Measurements from ENCODE around the gene NOL3.

Gene NOL3

DNA sequence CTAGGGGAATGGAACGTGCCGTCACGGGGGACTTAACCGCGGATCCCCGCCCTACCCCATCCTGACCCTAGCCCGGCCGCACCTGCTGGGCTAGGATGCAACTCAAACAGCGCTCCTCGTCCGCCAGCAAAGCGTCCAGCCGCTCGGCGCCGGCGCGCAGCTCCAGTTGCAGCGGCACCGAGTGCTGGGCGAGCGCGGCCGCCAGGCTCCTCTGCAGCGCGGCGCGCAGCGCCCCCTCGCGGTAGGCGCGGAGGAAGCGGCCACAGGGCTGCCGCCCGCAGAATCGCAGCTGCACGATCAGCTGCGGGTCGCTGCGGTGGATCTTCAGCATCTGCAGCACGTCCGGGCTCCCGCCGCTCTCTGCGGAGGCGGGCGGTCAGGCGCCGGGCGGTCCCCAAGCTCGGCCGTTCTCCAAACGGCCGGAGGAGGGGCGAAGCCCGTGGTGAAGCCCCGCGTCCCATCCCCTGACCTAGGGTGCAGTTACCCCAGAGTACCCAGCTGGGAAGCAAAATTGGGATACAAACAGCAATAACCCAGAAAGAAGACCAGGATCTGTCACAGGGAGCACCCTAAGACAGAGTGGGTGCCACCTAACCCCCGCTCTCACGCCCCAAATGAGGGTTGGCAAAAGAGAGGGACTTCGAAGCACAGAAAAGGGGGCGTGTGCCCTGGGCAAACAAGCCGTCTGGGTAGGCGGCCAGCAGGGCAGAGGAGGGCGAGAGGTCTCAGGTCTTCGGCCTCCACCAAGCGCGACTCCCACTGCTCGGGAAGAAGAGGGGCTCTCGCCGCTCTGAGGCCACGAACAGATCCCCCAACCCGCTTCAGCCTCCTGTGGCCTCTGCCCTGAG, 14.8 kb upstream of the NOL3 start:
- DNase-seq (ENCODE audit: low spot score): peak; percentile 77

DNA sequence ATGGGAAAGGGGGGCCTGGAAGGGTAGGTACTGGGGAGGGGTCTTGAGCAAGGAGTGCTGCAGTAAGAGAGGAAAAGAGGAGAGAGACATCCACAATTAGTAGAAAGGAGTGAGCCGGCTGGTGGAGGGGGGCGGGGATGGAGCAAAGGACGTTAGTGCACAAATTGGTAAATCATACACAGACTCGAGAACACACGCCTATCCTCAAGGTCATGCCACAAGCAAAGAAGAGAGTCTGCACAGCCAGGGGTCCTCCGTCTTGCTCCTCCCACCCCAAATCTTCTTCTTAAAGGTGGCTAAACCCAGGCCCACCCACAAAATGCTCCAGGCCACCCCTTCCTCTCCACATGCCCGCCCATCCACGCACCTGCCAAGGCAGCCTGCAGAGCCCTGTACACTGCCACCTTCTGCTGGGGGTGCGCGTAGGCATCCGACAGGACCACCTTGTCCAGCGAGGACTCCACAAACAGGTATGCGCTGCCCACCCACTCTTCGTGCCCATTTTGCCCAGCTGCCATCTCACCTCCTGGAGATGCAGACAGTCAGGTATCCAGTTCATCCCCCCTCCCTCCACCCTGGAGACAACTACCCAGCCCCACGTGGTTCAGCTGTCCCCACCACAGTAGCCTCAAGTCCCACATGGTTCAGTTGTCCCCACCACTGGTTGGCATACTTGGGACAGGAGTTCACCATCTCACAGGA, 14.0 kb upstream of the NOL3 start:
- DNase-seq (ENCODE audit: low spot score): no peak

DNA sequence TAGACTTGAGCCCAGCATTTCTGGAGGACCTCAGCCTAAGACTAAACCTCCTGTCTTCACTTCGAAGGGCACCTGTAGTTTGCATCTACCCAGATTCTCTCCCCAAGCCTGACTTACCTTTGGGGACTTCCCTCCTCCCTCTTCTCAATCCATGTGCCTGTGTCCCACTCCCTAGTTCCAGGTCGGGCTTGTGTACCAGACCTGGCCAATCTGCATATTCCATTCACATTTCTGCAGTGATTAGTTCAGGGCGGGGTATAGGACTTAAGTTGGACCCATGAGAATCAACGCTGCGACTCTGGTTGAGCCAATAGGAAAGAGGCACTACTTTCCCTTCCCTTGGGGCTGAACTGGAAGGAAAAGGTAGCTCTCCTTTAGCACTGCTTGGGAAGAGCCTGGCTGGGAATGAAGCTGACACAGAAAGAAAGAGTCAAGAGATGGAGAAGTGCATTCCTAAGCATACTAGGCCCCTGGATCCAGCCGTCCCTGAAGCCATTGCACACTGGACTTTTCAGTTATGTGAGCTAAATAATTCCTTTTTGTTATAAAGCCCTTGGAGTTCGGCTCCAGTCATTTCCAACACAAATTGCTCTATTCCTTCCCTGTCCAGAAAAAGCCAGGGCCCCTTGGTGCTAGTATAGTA, 13.1 kb upstream of the NOL3 start:
- no peak for DNase-seq (ENCODE audit: low spot score)

DNA sequence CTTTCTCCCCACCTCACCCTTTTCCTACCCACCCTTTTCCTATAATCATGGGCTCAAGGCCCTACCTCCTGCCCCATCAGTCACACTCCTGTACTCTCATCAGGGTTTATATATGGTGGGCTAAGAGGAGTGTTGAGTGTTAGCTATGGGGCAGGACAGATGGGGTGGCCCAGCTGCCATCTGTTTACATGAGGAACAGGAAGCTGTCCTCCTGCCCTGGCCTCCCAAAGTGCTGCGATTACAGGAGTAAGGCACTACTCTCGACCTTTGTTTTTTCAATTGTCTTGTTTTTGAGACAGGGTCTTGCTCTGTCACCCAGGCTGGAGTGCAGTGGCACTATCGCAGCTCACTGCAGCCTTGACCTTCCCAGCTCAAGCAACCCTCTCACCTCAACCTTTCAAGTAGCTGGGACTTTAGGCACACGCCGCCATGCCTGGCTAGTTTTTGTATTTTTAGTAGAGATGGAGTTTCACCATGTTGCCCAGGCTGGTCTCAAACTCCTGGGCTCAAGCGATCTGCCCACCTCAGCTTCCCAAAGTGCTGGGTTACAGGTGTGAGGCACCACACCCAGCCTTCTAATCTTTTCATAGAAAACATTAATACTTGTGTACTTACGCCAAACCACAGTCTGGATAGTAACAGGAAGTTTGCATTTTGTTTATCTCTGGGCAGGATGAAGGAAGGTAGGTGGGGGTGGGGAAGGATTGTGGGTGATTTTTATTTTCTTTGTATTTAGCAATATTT, 12.3 kb upstream of the NOL3 start:
- DNase-seq (ENCODE audit: low spot score): no peak

DNA sequence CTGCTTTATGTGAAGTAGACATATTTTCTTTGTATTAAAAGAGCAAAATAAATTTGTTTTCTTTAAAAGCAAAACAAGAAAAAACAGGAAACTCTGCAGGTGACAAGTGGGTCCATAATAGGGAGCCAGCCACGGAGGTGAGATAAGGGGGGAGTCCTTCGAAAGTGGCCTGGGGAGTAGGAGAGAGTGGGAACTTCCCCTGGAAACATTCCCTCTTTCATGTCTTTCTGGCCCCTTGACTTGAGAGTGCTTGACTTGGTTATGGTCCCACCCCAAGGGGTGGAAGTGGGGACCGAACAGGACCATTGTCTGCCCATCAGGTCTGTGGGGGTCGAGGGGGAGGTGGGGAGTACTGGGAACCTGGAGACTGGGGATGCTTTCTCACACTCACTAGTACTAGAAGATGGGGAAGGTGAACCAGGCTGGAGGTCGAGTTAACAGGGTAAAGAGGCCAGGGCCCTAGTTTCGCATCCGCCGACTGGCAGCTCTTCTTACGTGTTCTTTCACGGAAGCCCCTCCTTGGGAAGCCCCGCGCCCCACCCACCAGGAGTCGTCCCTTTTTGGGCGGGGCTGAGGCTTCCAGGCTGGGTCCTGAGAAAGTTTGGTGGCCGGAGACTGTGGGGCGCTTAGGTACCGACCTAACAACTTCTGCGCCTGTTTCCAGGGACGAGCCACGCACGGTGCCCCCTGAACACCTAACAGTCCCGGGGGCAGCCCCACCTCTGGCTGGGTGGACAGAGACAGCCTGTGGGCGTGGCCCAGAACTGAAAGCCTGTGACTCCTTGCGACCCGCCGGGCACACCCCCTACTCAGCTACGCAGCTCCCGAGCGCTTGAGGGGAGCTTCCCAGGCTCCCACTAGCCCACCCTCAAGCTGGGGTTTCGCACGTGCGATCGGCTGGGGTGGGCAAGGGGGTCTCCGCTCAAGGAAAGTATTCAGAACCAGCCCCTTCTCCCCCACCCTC, 11.4 kb upstream of the NOL3 start:
- DNase-seq (ENCODE audit: low spot score): no peak

DNA sequence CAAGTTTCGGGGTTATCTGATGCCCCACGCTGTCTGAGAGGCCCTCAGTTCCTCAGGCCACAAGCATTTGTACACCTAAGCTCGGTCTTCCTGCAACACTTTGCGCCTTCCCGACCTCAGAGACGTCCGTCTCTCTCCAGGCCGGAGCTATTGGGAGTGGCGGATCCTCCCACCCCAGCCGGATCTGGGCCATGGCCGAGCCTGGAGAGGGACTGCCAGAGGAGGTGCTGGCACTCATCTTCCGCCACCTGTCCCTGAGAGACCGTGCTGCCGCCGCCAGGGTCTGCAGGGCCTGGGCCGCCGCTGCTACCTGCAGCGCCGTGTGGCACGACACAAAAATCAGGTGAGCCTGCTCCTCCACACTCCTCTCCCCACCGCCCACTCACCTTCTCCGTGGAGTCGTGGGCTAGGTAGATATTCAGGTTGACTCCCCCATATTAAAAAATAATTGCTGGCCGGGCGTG, 8.7 kb upstream of the NOL3 start:
- no peak for DNase-seq (ENCODE audit: low spot score)

DNA sequence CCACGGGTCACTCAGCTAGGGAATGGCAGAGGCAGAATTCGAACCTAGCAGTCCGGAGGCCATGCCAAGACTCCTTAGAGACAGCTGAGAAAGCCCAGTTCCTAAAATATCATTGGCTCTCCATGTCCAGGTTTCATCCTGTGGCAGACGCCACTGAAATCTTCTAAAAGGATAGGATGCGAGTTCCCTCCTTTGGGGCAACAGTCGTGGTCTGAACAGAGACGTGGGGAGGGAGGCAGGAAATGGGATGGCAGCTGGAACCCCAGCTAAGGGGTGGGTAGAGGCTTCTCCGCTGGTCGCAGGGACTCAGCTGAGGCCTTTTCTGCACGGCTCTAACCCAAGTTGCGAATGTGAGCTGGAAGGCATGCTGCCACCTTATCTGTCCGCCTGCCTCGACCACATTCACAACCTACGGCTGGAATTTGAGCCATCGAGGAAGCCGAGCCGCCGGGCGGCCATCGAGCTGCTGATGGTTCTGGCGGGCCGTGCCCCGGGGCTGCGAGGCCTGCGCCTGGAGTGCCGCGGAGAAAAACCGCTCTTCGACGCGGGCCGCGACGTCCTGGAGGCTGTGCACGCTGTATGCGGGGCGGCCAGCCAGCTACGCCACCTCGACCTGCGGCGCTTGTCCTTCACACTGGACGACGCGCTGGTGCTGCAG, 7.7 kb upstream of the NOL3 start:
- no peak for DNase-seq (ENCODE audit: low spot score)

DNA sequence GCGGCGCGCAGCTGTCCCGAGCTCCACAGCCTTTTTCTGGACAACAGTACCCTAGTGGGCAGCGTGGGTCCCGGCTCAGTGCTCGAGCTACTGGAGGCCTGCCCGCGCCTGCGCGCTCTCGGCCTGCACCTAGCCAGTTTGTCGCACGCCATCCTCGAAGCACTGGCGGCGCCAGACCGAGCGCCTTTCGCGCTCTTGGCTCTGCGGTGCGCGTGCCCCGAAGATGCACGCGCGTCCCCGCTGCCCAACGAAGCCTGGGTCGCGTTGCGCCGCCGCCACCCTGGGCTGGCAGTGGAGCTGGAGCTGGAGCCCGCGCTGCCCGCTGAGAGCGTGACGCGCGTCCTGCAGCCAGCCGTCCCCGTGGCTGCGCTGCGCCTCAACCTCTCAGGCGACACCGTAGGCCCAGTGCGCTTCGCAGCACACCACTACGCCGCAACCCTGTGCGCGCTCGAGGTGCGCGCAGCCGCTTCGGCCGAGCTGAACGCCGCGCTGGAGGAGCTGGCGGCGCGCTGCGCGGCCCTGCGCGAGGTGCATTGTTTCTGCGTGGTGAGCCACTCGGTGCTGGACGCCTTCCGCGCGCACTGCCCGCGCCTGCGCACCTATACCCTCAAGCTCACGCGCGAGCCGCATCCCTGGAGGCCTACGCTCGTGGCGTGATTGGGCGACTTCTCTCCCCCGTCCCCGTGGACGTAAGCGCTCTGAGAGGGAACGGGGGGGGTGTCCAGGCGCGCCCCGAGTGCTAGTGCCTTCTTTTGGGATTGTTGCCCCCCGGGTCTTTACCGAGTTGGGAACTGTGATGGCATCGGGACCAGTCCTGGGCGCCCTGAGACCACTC, 7.0 kb upstream of the NOL3 start:
- no peak for DNase-seq (ENCODE audit: low spot score)

DNA sequence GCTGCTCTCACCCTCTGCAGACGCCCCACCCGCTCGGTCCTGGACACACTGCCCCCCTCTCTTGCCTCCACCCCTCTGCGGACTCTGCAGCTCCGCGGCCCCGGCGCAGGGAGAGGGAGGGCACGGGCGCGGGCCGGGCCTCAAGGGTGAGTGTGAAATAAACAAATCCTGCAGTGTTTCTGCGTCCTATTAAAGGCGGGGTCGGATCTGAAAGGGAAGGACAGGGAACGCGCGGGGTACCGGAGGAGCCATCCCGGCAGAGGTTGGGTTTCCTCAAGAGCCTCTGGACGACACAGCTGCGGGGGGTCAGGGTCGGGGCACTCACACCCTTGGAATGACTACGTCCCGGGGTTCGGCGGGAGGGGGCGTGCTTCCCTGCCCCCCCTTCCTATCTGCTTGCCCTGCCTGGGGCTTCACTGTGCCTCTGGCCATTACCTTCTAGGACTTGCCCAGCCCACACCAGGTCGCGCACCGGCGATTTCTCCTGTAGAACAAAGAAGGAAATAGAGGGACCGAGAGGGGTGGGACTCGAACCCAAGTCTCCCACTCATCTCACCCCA, 6.3 kb upstream of the NOL3 start:
- no peak for DNase-seq (ENCODE audit: low spot score)

DNA sequence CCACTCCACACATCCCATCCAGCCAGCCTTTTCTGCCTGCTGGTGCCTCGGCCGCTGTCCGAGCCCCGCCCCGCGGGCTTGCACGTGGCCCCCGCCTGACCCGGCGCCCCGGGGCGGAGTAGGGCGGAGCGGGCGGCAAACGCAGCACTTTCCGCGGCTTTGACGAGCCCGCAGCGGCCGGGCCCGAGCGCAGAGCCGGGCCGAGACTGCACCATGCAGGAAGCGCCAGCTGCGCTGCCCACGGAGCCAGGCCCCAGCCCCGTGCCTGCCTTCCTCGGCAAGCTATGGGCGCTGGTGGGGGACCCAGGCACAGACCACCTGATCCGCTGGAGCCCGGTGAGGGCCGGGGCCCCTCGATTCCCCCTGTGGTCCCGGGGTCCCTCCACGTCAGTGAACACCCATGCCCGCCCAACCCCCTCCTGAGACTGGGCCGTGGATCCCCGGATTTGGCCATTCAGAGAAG, 5.7 kb upstream of the NOL3 start, which contains the start of gene HSF4:
TSS of gene HSF4 (plus strand) at position 147 of the 463 bp plus-strand sequence. CDS start at position 214, 67 bp downstream.
- DNase-seq (ENCODE audit: low spot score): no peak

DNA sequence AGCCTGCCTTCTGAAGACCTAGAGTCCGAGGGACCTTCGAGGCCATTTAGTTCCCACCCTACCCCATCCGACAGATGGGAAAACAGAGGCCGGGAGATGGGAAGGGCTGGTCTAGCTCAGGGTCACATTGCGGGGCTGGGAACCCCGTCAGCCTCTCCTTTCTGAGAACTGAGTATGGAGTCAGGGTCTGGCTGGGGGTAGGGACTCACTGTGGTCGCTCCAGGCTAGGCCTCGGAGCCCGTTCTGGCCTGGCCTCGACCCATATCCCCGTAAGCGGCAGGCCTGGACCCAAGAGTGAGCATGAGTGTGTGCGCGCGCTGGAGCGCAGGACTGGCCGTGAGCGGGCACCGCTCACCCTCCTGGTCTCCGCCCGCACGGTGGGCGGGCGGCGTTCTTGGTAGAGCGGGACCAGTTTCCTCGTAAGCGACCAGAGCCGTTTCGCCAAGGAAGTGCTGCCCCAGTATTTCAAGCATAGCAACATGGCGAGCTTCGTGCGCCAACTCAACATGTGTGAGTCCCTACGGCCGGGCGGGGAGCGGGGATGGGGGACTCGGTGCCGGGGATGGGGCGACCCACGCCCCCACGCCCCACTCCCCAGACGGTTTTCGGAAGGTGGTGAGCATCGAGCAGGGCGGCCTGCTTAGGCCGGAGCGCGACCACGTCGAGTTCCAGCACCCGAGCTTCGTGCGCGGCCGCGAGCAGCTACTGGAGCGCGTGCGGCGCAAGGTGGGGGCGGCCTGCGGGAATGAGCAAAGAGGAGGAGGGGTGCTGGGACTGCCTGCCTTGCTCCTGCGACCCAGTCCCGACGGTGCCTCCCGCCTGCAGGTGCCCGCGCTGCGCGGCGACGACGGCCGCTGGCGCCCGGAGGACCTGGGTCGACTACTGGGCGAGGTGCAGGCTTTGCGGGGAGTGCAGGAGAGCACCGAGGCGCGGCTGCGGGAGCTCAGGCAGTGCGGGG, 4.9 kb upstream of the NOL3 start:
- no peak for DNase-seq (ENCODE audit: low spot score)

DNA sequence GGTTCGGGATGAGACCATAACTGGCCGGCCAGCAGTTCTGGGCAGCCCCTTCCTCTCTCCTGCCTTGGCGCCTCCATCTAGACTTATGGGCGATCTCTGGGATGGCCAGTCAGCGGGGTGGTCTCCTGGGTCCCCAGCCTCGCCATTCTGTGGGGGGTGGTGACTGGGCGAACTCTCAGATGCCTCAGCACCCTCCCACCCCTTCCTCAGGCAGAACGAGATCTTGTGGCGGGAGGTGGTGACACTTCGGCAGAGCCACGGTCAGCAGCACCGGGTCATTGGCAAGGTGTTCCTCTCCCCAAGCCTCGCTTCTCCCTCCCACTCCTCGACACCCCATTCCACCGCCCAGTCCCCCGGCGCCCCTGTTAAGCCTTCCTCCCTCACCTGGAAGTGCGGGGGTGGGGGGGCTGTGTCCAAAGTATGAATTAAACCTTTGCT, 4.2 kb upstream of the NOL3 start:
- DNase-seq (ENCODE audit: low spot score): no peak

DNA sequence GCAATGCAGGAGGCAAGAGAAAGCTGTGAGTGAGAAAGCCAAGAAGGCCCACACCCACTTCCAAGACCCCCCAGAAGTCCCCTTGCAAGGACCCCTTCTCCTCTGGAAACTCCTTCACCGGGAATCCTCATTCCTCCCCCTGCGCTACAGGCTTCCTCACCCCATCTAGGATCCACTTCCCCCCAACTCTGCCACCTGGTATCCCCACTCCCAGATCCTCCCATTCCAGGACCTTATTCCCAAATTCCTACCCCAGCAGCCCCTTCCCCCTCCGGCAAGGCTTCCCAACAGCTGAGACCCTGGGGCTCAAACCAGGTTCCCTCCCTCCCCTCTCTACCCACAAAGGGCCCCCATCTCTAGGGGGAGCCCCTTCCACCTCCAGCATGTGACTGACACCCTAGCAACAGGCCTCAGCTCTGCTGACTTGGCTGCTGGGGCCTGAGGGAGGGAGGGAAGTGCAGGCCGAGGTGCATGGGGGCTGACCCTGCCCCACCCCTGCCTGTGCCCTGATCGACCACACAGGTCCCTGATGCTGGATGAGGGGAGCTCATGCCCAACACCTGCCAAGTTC, 3.7 kb upstream of the NOL3 start:
- DNase-seq (ENCODE audit: low spot score): no peak

DNA sequence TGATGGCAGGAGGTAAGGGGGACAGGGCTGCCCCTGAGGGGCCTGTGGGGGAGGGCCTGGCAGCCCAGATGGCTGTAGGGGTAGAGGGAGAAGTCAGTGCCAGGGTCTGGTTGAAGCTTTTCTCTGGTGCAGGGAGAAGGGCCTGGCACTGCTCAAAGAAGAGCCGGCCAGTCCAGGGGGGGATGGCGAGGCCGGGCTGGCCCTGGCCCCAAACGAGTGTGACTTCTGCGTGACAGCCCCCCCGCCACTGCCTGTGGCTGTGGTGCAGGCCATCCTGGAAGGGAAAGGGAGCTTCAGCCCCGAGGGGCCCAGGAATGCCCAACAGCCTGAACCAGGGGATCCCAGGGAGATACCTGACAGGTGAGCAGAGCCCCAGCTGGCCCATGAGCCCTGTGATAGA, 2.8 kb upstream of the NOL3 start:
- DNase-seq (ENCODE audit: low spot score): no peak

DNA sequence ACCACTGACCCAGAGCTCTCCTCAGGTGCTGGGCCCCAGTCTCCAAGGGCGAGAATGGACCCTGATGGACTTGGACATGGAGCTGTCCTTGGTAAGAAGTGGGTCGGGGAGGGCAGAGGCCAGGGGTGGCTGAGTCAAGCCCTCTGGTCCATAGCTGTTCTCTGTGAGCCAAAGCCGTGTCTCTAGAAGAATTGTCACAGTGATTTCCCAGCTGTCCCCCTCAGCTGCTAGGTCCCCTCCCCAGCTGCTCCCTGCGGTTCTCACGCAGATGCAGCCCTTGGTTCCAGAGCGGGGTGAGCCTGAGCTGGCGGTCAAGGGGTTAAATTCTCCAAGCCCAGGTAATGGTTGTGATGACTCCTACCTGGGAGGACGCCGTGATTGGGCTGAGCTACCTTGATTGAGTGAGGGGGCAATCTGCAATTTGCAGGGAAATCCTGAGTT, 1.3 kb upstream of the NOL3 start:
- no peak for DNase-seq (ENCODE audit: low spot score)

DNA sequence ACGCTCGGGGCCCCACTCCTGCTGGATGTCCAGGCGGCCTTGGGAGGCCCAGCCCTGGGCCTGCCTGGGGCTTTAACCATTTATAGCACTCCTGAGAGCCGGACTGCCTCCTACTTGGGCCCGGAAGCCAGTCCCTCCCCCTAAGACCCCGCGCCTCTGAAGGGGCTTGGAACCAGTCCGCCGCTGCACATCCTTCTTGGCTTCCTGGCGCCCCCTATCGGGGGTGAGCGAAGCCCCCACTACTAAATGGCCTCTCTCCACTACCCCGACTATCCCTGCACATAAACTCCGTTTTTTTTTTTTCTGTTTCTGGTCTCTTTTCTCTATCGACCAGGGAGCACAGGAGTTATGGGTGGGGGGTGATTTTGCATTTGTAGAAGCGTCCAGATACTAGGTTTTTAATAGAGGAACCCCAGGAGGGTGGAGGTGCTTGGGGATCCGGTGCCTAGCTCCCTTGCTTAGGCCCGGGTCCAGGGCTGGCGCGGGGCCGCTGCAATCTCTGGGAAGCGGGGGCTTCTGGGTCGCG, 633 bp upstream of the NOL3 start:
- DNase-seq (ENCODE audit: low spot score): no peak
